ENCODE data around the gene AGAP9.
"Not testable (repeated sequence)": the region's sequence is repeated elsewhere in the genome, so short reads cannot be mapped to it uniquely, and the experiment has no call there.

Gene AGAP9

DNA sequence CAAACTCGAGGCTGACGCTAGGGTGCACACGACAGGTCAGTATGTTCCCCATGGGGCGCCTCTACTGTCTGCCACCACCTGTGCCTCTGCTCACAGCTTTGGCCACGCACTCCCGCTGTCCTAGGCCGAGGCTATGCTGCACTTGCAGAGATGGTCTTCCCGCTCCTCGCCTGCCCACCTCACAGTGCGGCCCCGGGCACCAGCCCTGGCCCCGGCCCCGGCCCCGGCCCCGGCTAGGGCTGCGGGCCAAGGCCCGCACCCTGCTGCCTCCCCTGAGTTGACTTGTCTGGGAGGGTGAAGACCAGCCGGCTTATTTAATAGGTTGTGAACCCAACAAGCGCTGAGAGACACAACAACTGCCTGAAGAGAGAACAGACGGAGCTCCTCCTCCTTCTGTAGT lies at the start of gene AGAP9:
TSS of gene AGAP9 (minus strand) at position 164 of the 400 bp plus-strand sequence. CDS start at position 52, 112 bp downstream.
- DNase-seq (ENCODE audit: low read depth) = not testable (repeated sequence)

- DNase-seq (ENCODE audit: low read depth) = not testable (repeated sequence)
These were observed 47.9 kb upstream of the AGAP9 start for GRCh38 chr10:47571138-47571912.

DNA sequence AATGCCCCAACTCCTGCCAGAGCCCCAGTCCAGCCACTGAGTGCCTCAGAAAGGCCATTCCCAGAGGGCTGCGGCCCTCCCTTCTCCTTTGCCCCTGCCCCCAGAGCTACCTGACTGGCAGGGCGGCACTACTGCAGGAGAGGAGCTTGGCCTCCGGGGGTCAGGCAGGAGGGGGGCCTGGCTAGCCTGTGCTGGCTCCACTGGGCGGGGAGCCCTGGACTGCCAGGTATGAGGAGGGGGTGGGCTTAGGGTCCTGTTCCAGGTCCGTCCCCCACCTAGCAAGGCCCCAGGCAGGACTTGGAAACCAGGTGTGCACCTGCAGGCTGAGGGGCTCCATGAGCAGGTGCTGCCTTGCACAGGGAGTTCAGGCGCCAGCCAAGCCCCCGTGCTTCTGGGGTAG lies 43.3 kb upstream of the AGAP9 start:
- not testable (repeated sequence) for DNase-seq (ENCODE audit: low read depth)

DNA sequence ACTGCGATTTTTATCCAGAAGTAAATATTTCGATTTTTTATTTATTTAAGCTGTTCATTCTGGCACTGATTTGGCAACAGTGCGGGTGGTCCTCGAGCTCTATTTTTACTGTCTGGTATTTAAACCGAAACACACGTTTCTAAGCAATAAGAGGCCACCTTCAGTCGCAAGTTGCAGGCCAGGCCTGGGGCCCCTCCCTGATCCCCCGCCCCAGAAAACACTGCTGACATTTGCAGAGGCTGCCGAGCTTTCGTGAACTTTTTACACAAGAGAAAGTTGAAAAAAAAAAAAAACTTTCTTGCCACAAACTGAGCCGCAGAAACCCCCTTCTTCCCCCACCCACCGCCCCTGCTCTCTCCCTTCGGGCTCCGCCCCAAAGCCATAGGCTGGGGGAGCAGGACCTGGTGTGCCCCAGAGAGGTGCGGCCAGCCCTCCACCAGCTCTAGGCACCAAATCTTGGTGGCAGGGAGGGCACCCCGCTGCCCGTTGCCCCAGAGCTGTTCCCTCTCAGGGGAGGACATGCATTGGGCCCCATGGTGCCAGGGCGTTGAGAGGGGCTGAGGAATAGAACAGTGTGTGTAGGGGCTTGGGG lies 42.8 kb upstream of the AGAP9 start:
- not testable (repeated sequence) for DNase-seq (ENCODE audit: low read depth)

- DNase-seq (ENCODE audit: low read depth) = not testable (repeated sequence)
These were observed 42.1 kb upstream of the AGAP9 start for GRCh38 chr10:47565517-47565920.

- not testable (repeated sequence) for DNase-seq (ENCODE audit: low read depth)
These were observed 41.5 kb upstream of the AGAP9 start for GRCh38 chr10:47564953-47565352.

- DNase-seq (ENCODE audit: low read depth) = not testable (repeated sequence)
These were observed 40.9 kb upstream of the AGAP9 start for GRCh38 chr10:47564318-47564717.

DNA sequence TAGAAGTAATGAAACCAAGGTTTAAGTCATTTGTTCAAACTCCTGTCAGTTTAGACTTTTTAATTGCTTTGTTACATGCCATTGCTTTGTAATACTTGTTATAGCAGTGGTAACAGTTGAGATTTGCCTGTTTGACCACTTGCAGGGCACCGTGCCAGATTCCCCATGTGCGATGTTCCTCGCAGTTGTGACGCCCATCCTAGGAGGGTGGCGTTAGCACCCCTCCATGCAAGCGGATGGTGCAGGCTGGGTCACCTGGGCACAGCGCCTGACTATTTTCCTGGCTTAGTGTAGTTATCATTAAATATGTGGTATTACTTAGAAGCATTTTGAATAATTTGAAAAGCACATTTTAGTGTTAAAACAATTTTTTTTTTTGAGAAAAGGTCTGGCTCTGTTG lies 37.0 kb upstream of the AGAP9 start:
- not testable (repeated sequence) for DNase-seq (ENCODE audit: low read depth)

DNA sequence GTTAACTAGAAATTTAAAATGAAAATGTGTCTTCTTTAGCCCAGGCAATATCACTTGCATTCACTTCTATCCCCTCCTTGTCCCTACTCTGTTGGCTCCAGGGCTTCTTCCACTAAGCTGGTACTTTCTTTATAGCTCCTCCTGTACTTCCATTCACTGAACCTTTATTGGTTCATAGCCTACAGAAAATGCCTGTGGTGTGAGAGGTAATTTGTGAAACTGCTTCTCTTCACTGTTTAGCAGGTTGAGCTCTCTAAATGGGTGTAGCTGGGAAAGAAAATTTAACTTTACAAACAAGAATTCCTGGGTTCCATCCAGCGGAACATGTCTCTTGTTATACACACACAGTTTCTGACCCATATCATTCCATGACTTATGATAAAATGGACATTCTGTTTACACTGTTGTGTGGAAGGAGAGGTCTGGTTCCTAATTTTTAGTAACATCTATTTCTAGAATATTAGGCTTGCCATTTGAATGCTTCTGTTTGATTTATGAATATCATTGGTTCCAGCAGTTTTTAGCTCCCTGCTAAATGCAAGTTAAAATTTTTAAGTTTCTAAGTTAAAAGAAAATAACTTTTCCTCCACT lies 36.4 kb upstream of the AGAP9 start:
- DNase-seq (ENCODE audit: low read depth) = not testable (repeated sequence)

- peak; percentile 51 for DNase-seq (ENCODE audit: low read depth)
These were observed 34.7 kb upstream of the AGAP9 start for GRCh38 chr10:47558109-47558508.

DNA sequence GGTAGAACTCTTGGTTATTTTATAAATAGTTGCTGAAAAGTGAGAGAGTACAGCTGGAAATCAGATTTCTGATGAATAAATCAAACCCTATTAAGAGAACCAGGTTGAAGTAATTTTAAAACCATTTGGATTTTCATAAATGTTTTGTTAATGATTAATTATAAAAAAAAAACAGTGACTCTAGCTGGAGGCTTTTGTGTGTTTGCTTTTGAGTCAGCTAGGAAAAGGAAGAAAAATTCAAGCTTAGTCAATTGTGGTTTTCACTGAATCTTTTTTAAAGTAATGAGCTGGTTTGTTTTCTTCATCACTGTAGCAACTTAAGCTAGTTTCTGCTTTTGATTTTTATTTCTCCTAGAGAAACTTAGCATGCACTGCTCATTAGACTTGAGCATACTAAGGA lies 34.2 kb upstream of the AGAP9 start:
- not testable (repeated sequence) for DNase-seq (ENCODE audit: low read depth)

- not testable (repeated sequence) for DNase-seq (ENCODE audit: low read depth)
These were observed 31.9 kb upstream of the AGAP9 start for GRCh38 chr10:47555334-47555733.

DNA sequence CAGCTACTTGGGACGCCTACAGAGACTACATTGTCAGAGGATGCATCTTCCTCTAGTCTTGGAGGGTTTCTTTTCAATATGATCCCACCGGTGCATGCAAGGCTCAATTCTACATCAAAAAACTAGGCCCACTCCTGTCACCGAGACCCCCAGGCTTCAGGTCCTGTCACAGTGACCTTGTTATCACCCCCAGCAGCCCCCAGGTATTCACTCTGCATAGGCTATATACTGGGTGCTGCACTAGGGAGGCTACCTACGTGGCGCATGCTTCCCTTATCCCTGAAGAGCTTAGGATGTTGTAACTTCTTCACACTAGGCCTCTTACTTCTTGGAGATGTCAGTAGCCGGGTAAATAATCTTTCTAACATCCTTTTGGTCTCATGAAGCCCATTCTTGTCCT lies 31.1 kb upstream of the AGAP9 start:
- not testable (repeated sequence) for DNase-seq (ENCODE audit: low read depth)

DNA sequence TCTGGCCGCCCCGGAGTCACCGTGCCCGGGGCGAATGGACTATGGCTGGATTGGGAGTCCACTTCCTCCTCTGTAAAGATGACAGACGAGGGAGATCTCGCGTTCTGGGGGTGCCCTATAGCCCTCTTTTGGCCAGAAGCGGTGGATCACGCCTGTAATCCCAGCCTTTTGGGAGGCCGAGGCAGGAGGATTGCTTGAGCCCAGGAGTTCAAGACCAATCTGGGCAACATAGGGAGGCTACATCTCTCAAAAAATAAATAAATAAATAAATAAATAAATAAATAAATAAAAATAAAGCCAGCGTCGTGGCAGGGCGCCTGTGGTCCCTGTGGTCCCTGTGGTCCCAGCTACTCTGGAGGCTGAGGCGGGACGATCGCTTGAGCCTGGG lies 30.4 kb upstream of the AGAP9 start:
- DNase-seq (ENCODE audit: low read depth) = not testable (repeated sequence)

DNA sequence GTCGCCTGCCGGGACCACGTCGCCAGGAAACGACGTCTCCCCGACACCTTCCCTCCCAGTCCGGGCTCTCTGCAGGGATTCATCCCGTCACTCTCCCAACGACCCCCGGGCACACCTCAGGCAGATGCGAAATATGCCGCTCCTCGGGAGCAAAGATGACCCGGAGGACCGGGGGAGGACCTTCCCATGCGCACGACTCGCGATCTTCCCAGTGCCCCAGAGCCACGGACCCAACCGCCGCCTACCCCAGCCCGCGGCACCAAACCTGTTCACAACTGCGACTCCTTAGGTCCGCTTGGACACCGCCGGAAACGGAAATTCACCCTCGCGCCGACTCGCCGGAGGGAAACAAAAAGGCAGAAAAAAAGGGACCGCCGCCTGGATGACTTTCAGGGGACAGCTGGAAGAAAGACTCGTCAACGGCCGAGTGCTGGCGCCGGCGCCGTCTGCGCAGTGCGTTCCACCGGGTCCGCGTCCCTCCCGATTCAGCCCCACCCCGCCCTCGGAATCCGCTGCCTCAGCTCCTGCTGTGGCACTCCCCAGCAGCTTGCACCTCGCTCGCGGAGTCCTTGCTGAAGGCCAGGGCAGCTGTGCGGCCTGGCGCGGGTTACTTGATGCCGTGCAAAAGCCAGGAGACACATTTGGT lies 29.9 kb upstream of the AGAP9 start:
- DNase-seq (ENCODE audit: low read depth) = peak; percentile 67

DNA sequence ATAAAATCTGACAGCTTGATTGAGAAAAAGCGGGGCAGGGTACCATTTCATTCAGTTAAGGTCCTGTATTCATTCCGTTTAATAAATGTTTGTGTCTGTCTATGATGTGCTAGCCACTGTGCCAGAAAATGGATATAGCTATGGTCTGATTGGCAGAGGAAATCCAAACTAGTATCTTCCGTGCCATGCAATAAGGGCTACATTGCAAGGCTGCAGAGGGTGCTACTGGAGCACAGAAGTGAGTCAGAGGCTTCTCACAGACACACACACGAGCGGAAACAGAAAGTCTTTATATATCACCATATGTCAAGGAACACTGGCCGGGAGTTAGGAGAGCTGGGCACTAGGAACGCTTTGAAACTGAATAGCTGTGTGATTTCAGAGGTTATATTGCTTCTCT lies 29.3 kb upstream of the AGAP9 start:
- peak; percentile 79 for DNase-seq (ENCODE audit: low read depth)

DNA sequence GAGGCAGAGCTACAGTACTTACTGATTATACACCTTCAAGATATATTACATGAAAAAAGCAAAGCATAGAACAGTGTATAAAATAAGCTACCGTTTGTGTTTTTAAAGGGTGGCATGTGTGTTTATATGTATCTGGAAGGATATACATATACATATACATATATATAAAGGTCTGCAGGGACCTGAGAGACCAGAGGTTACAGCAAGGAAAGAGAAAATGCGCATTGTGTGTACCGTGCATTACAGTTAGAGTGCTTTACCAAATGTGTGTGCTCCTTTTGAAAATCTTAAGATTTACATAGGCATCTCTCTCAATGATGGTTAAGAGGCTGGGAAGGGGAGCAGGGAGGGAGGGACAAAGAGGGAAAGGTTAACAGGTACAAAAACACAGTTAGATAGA lies 23.8 kb upstream of the AGAP9 start:
- DNase-seq (ENCODE audit: low read depth) = not testable (repeated sequence)

- not testable (repeated sequence) for DNase-seq (ENCODE audit: low read depth)
These were observed 13.0 kb upstream of the AGAP9 start for GRCh38 chr10:47536430-47536829.

- not testable (repeated sequence) for DNase-seq (ENCODE audit: low read depth)
These were observed 21.1 kb downstream of the AGAP9 start for GRCh38 chr10:47502313-47502712.

DNA sequence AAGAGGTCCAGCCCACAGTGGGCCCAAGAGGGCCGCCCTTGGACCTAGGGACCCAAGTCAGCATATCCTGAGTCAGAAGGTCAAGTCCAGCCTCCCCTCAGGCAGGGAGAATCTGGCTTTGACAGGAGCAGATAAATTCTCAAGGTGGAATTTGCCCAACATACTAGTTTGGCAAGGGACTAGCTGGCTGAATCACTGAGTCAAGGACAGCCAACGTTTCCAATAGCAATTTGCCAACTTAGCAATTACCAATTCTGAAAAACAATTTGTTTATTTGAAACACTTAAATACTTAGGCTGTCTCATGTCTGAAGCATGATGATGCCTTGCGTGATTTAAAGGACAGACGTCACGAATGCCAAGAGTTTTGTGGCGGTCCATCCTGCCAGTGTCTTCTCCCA lies 29.2 kb downstream of the AGAP9 start:
- DNase-seq (ENCODE audit: low read depth) = not testable (repeated sequence)

DNA sequence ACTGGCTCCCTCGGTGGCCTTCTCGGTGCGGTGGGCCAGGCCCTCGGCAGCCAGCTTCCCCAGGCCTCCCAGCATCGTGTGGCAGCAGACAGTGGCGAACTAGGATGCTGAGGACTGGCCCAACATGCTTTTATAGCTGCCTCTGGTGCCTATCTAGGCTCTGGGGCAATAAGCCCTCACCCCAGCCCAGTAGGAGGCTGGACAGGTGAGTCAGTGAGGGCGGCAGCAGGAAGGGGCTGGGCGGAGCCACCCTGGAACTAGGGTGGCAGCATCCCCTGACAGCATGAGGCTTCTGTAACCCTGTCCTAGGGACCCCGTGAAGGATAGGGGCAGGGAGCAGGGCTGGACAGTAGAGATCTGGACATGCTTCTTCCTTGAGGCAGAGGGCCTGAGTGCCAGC lies 31.8 kb downstream of the AGAP9 start, which contains the start of gene FAM25G:
TSS of gene FAM25G (minus strand) at position 101 of the 400 bp plus-strand sequence. CDS start at position 75, 26 bp downstream.
- not testable (repeated sequence) for DNase-seq (ENCODE audit: low read depth)

GRCh38 chr10:47489630-47490029 lies 33.8 kb downstream of the AGAP9 start:
- not testable (repeated sequence) for DNase-seq (ENCODE audit: low read depth)
